Mammary epithelial cell (primary cell): ENCODE results near the gene CENATAC.
"Not testable (repeated sequence)": the region's sequence is repeated elsewhere in the genome, so short reads cannot be mapped to it uniquely, and the experiment has no call there.

Source experiments
- EZH2 ChIP-seq: IDR thresholded peaks from 2 replicates; pipeline ENCODE4 v1.6.1; 2012; ENCODE audit warnings: low read length, inconsistent platforms, borderline replicate concordance
- TF ChIP-seq, protein P1 (sequence below), 2 donors: IDR thresholded peaks in 1 of 2; conservative IDR thresholded peaks in 1 of 2; 2 replicates each; pipeline ENCODE4 v1.5.1; 2011 to 2012; ENCODE audit warnings: inconsistent platforms in 2 of 2, low read length in 2 of 2, mild to moderate bottlenecking in 2 of 2, control low read depth in 1 of 2, low read depth in 1 of 2; ENCODE audit not compliant: insufficient read depth in 1 of 2; ENCODE audit errors: extremely low read depth in 1 of 2

DNA sequence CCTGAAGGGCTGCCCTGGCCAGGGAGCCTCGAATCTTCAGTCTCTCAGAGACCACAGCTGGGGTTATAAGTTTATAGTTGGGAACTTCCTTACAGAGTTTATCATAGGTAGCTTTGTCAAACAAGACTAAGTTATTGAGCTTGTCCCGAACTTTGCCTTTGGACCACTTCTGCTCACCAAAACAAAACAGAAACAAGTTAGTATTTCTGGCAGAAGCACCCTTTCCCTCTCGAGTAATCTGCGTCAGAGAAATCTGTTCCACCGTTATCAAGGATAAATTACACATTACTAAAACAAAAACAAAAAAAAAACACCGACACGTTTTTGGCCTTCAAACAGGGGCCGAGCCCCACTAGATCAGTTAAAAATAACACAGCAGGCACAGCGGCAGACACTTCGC lies 19.4 kb downstream of the CENATAC start:
- TF ChIP-seq, protein P1, sequence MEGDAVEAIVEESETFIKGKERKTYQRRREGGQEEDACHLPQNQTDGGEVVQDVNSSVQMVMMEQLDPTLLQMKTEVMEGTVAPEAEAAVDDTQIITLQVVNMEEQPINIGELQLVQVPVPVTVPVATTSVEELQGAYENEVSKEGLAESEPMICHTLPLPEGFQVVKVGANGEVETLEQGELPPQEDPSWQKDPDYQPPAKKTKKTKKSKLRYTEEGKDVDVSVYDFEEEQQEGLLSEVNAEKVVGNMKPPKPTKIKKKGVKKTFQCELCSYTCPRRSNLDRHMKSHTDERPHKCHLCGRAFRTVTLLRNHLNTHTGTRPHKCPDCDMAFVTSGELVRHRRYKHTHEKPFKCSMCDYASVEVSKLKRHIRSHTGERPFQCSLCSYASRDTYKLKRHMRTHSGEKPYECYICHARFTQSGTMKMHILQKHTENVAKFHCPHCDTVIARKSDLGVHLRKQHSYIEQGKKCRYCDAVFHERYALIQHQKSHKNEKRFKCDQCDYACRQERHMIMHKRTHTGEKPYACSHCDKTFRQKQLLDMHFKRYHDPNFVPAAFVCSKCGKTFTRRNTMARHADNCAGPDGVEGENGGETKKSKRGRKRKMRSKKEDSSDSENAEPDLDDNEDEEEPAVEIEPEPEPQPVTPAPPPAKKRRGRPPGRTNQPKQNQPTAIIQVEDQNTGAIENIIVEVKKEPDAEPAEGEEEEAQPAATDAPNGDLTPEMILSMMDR (conservative IDR thresholded peaks at IDR 0.05 in 1 of 2, IDR thresholded peaks at IDR 0.05 in 1 of 2; ENCODE audit: extremely low read depth in 1 of 2, insufficient read depth in 1 of 2, low read depth in 1 of 2, low read length in 2 of 2), result not testable (repeated sequence)
- TF ChIP-seq EZH2, result not testable (repeated sequence)
